Hepatocyte (in vitro differentiated cells): ENCODE data around the gene KDM1A. TPM values are rescaled to one million over a fixed set of nuclear protein-coding genes. Genes with fewer than 3 reads are reported as not detected.
"Not testable (repeated sequence)": the region's sequence is repeated elsewhere in the genome, so short reads cannot be mapped to it uniquely, and the experiment has no call there.

Source experiments
- DNase-seq: peaks from one replicate; pipeline ENCODE4 v3.0.0-alpha.2; 2016; ENCODE audit warnings: low spot score
- H2AFZ ChIP-seq: fragments of 200-600 bp; sonication (generic); 2 replicates; pipeline ENCODE4 v1.6.0; 2016; ENCODE audit warnings: antibody characterized with exemption, mild to moderate bottlenecking
- H3K27ac ChIP-seq: fragments of 200-600 bp; sonication (generic); 2 replicates; pipeline ENCODE4 v1.5.1; 2016; ENCODE audit warnings: mild to moderate bottlenecking
- H3K27me3 ChIP-seq: fragments of 200-600 bp; sonication (generic); 2 replicates; pipeline ENCODE4 v1.6.1; 2016
- H3K36me3 ChIP-seq: fragments of 200-600 bp; sonication (generic); replicated peaks from 2 replicates; pipeline ENCODE4 v1.5.1; 2016; ENCODE audit warnings: low read depth; ENCODE audit not compliant: insufficient read depth
- H3K4me1 ChIP-seq: fragments of 200-600 bp; sonication (generic); 2 replicates; pipeline ENCODE4 v1.5.1; 2016; ENCODE audit warnings: mild to moderate bottlenecking, moderate library complexity; ENCODE audit not compliant: insufficient read depth
- H3K4me2 ChIP-seq: fragments of 200-600 bp; sonication (generic); 2 replicates; pipeline ENCODE4 v1.6.0; 2016
- H3K4me3 ChIP-seq: fragments of 200-600 bp; sonication (generic); 2 replicates; pipeline ENCODE4 v1.5.1; 2016; ENCODE audit warnings: mild to moderate bottlenecking
- H3K79me2 ChIP-seq: fragments of 200-600 bp; sonication (generic); 2 replicates; pipeline ENCODE4 v1.6.0; 2017; ENCODE audit warnings: mild to moderate bottlenecking
- H3K9me2 ChIP-seq: fragments of 200-600 bp; sonication (generic); replicated peaks from 2 replicates; pipeline ENCODE4 v1.6.0; 2017; ENCODE audit warnings: mild to moderate bottlenecking; ENCODE audit not compliant: insufficient read depth
- H3K9me3 ChIP-seq: fragments of 200-600 bp; sonication (generic); 2 replicates; pipeline ENCODE4 v1.5.1; 2016; ENCODE audit warnings: low read depth, mild to moderate bottlenecking
- H4K20me1 ChIP-seq: fragments of 200-600 bp; sonication (generic); 2 replicates; pipeline ENCODE4 v1.6.0; 2016; ENCODE audit warnings: mild to moderate bottlenecking; ENCODE audit not compliant: insufficient read depth, poor library complexity, severe bottlenecking
- CTCF ChIP-seq: fragments of 200-600 bp; sonication (generic); IDR thresholded peaks from 2 replicates; pipeline ENCODE4 v1.5.1; 2016; ENCODE audit warnings: antibody characterized with exemption, mild to moderate bottlenecking; ENCODE audit not compliant: poor library complexity
- EZH2 ChIP-seq: fragments of 200-600 bp; sonication (generic); IDR thresholded peaks from 2 replicates; pipeline ENCODE4 v1.6.1; 2016; ENCODE audit warnings: antibody characterized with exemption, mild to moderate bottlenecking, borderline replicate concordance
- EZH2phosphoT487 ChIP-seq: fragments of 200-600 bp; sonication (generic); IDR thresholded peaks from one replicate; pipeline ENCODE4 v1.6.1; 2018; ENCODE audit warnings: antibody characterized with exemption, mild to moderate bottlenecking, low read depth, moderate library complexity; ENCODE audit not compliant: unreplicated experiment, severe bottlenecking
- WGBS: methylation state at CpG from one replicate; pipeline ENCODE4 v1.1.6; 2016; ENCODE audit warnings: low lambda C conversion rate; ENCODE audit errors: missing lambda C conversion rate; 5-methylcytosine and 5-hydroxymethylcytosine counted together
- polyA plus RNA-seq: library from polyadenylated mRNA; unstranded; fragments of >200 nt; fragmentation: Nextera tagmentation; extraction: Ambion mirVana; gene quantifications from 2 replicates; pipeline ENCODE4 v1.2.1, GENCODE V29; 2016
- total RNA-seq: library from RNA; depleted of rRNA; stranded (reverse); fragments of >200 nt; gene quantifications from 2 replicates; pipeline ENCODE4 v1.2.3, GENCODE V29; 2014

The KDM1A gene
- total and polyA plus RNA-seq, 2 experiments from 2014 or later, result 64.5 to 97.9 TPM

- Histone ChIP-seq H3K4me1 (no peaks in the 10 kb centered on the region), H3K27me3 (no peaks in the 10 kb centered on the region), H3K4me2 (no peak overlapping the region), H2AFZ (no peak overlapping the region), H3K36me3 (no peaks in the 10 kb centered on the region), H3K4me3 (no peak overlapping the region), H3K79me2 (no peaks in the 10 kb centered on the region), H4K20me1 (no peaks in the 10 kb centered on the region), H3K9me2 (no peaks in the 10 kb centered on the region), H3K9me3 (no peaks in the 10 kb centered on the region), H3K27ac (no peak overlapping the region)
- TF ChIP-seq EZH2, result no peak
- no peak for TF ChIP-seq EZH2phosphoT487
- TF ChIP-seq CTCF, result no peak
- DNase-seq, result no peak
- 69% methylated on average over 4 of the region's 4 CpGs for WGBS
Observed at GRCh38 chr1:22976127-22976460, 43.2 kb upstream of the KDM1A start.

GRCh38 chr1:22976461-22977243 lies 42.6 kb upstream of the KDM1A start:
- no peak for TF ChIP-seq EZH2
- TF ChIP-seq CTCF, result peak; percentile 81
- TF ChIP-seq EZH2phosphoT487, result no peak
- Histone ChIP-seq H4K20me1 (no peaks in the 10 kb centered on the region), H3K27ac (no peak overlapping the region), H3K9me2 (no peaks in the 10 kb centered on the region), H2AFZ (no peak overlapping the region), H3K9me3 (no peaks in the 10 kb centered on the region), H3K4me1 (no peaks in the 10 kb centered on the region), H3K27me3 (no peaks in the 10 kb centered on the region), H3K36me3 (no peaks in the 10 kb centered on the region), H3K4me3 (no peak overlapping the region), H3K4me2 (no peak overlapping the region), H3K79me2 (no peaks in the 10 kb centered on the region)
- peak; percentile 83 for DNase-seq
- 45% methylated on average over 9 of the region's 9 CpGs for WGBS

DNA sequence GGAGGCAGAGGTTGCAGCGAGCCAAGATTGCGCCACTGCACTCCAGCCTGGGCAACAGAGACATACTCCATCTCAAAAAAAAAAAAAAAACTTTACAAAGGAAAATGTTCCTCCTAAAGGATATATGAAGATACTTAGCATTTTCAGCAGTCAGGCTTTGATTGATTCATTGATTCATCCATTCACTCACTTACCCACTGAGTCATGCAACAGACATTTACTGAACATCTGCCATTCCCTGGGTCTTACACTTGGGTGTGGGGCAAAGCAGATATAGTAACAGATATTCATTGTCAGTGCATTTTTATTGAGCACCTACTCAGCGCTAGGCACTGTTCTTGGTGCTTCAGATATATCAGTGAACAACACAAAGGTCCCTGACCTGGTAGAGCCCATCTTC lies 41.0 kb upstream of the KDM1A start:
- H3K27ac ChIP-seq, result no peak overlapping the region
- no peaks in the 10 kb centered on the region for H3K9me2 ChIP-seq
- H3K79me2 ChIP-seq, result no peaks in the 10 kb centered on the region
- H4K20me1 ChIP-seq, result no peaks in the 10 kb centered on the region
- WGBS, result 95% methylated on average over 3 of the region's 3 CpGs
- TF ChIP-seq EZH2, result no peak
- no peak for TF ChIP-seq EZH2phosphoT487
- no peak for TF ChIP-seq CTCF
- H3K36me3 ChIP-seq, result no peaks in the 10 kb centered on the region
- DNase-seq, result no peak
- no peak overlapping the region for H2AFZ ChIP-seq
- H3K4me3 ChIP-seq, result no peak overlapping the region
- no peaks in the 10 kb centered on the region for H3K4me1 ChIP-seq
- H3K27me3 ChIP-seq, result no peaks in the 10 kb centered on the region
- H3K4me2 ChIP-seq, result no peak overlapping the region
- no peaks in the 10 kb centered on the region for H3K9me3 ChIP-seq

DNA sequence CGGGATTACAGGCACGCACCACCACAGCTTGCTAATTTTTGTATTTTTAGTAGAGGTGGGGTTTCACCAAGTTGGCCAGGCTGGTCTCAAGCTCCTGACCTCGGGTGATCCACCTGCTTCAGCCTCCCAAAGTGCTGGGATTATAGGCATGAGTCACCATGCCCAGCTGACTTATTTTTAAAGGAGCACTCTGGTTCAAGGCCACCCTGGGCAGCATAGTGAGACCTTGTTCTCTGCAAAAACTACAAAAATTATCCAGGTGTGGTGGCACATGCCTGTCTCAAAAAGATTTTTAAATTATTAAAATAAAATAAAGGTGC lies 38.8 kb upstream of the KDM1A start:
- DNase-seq, H3K4me3 ChIP-seq, H3K27me3 ChIP-seq, H3K9me2 ChIP-seq, H3K27ac ChIP-seq, H3K9me3 ChIP-seq, H4K20me1 ChIP-seq, H3K4me2 ChIP-seq, H2AFZ ChIP-seq, H3K4me1 ChIP-seq, H3K79me2 ChIP-seq, H3K36me3 ChIP-seq: not testable (repeated sequence)
- WGBS, result 88% methylated on average over 3 of the region's 3 CpGs
